ENCODE data around the gene ZNF827.

ZNF827 gene

DNA sequence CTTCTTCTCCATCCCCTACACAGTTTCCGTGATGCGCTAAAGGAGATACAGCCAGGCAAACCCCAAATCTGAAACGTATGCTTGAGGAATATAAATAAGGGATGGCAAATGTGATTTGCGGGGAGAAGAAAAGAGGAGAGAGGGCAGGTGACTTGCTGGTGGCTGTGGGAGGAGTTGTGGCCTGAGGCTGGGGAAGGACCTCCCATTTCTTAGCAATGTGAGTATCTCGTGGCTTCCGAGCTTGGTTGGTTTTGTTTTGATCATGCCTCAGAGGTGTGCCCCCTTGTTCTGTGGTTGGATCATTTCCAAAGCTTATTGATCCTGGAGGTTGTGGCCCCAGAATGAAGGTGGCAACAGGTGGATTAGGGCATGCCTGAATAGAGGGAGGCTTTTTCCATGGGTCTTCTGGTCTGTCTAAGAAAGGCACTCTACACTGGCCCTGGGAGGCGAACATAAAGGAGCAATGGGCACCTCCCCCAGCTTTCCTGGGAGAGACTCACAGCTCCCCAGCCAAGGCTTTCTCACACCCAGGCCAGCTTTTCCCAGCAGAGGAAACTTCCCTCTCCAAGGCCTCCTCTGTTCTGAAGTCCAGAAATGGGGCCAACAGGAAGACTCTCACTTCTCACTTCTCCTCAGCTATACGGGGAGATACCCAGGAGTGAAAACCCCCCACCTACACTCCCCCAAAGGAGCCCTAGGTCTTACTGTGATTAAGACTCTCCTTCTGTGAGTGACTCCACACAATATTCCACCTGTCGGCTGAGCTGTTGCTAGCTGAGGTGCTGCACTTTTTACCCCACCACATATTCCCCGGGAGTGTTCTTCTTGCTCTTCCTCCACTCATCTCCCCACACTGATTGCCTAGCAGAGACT is 218.6 kb downstream of the ZNF827 start:
- no peak for TF ChIP-seq ZFX (IDR thresholded peaks at IDR 0.05)
- TF ChIP-seq, protein P1, sequence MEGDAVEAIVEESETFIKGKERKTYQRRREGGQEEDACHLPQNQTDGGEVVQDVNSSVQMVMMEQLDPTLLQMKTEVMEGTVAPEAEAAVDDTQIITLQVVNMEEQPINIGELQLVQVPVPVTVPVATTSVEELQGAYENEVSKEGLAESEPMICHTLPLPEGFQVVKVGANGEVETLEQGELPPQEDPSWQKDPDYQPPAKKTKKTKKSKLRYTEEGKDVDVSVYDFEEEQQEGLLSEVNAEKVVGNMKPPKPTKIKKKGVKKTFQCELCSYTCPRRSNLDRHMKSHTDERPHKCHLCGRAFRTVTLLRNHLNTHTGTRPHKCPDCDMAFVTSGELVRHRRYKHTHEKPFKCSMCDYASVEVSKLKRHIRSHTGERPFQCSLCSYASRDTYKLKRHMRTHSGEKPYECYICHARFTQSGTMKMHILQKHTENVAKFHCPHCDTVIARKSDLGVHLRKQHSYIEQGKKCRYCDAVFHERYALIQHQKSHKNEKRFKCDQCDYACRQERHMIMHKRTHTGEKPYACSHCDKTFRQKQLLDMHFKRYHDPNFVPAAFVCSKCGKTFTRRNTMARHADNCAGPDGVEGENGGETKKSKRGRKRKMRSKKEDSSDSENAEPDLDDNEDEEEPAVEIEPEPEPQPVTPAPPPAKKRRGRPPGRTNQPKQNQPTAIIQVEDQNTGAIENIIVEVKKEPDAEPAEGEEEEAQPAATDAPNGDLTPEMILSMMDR (conservative IDR thresholded peaks at IDR 0.05): no peak
- H3K27ac ChIP-seq: no peak overlapping the region

DNA sequence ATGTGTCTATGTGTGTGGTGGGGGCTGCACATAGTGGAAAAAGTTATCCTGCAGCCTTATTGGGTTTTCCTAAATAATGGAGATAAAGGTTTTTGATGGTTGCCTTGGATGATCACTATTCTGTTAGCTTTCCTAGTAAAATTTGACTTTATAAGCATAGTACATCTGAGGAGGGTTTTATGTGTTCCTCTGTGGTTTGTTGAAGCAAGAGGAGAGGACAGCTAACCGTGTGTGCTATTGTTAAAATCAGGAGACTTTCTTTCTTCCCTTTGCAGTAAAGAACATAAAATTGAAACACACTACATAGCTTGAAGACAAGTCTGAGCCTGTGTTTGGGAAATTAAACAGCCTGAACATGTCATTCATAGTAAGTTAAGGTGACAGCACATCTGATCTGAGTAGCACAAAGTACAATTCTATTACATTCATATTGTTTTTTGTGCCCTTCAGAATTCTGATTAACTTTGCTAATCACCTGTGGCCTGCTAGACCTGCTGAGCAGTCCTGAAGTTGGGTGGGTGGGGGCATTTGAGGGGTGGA is 221.9 kb downstream of the ZNF827 start:
- TF ChIP-seq, protein P1 (conservative IDR thresholded peaks at IDR 0.05): no peak
- TF ChIP-seq ZFX (IDR thresholded peaks at IDR 0.05): no peak
- no peak overlapping the region for H3K27ac ChIP-seq

DNA sequence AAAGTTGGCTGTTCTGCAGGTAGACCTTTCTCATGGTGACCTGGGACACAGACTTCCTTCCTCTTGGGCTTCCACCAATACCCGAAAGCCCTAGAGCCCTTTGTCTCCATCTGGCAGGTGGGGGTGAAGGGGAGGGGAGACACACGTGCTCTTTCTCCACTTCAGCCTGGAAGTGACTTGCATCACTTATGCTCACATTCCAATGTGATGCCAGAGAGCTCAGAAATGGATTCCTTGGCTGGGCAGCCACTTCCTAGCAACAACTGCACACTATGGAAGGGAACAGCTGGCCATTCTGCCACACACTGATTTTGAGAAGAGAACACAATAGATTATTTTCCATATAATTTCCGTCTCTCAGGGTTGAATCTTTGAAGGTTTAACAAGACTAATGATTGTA is 222.4 kb downstream of the ZNF827 start:
- no peak overlapping the region for H3K27ac ChIP-seq
- TF ChIP-seq, protein P1 (conservative IDR thresholded peaks at IDR 0.05): no peak
- TF ChIP-seq ZFX (IDR thresholded peaks at IDR 0.05): no peak

DNA sequence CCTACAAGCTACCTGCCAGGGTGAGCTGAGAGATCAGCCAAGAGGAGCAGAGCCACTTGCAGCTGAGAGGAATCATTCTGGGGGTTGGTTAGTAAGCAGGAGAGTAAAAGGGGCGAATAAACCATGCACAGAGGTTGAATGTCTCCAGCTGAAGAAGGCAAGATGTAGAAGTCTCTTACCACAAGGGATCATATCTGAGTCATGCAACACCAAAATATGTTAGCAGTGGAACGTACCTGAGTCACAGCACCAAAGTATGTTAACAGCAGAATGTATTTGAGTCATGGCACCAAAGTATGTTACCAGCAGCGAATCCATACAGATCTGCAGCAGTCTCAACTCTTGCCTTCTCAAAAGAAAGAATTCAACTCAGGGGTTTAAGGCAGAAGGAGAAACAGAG is 228.8 kb downstream of the ZNF827 start:
- no peak overlapping the region for H3K27ac ChIP-seq
- TF ChIP-seq, protein P1 (conservative IDR thresholded peaks at IDR 0.05): no peak
- TF ChIP-seq ZFX (IDR thresholded peaks at IDR 0.05): no peak

DNA sequence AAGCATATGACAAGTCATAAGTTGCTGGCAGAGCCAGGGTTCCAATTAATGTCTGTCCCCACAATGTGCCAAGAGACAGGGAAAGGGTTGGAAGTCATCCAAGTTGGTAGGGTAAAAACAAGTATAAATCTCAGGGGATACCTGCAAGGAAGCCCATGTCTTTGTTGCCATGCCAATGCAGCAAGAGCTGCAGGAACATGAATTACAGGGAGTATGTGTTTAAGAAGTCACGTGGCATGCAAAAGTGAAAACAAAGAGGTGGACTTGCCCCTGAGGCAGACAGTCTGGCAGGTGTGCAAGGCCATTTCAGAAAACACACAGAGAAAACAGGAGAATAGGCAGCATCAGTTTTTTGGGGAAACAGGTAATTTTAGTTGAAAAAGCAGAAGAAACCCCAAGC is 229.3 kb downstream of the ZNF827 start:
- H3K27ac ChIP-seq: no peak overlapping the region
- no peak for TF ChIP-seq ZFX (IDR thresholded peaks at IDR 0.05)
- TF ChIP-seq, protein P1 (conservative IDR thresholded peaks at IDR 0.05): no peak
